DMS153 treated with DMSO at 0.1 percent for 48 hours (cell line): ENCODE data around the gene FOXO3B.
"Not testable (repeated sequence)": the region's sequence is repeated elsewhere in the genome, so short reads cannot be mapped to it uniquely, and the experiment has no call there.

Source experiments
- DNase-seq: peaks from one replicate; lab custom pipeline; 2025; ENCODE audit not compliant: unreplicated experiment; lab: John Stamatoyannopoulos, UW

The FOXO3B gene

DNA sequence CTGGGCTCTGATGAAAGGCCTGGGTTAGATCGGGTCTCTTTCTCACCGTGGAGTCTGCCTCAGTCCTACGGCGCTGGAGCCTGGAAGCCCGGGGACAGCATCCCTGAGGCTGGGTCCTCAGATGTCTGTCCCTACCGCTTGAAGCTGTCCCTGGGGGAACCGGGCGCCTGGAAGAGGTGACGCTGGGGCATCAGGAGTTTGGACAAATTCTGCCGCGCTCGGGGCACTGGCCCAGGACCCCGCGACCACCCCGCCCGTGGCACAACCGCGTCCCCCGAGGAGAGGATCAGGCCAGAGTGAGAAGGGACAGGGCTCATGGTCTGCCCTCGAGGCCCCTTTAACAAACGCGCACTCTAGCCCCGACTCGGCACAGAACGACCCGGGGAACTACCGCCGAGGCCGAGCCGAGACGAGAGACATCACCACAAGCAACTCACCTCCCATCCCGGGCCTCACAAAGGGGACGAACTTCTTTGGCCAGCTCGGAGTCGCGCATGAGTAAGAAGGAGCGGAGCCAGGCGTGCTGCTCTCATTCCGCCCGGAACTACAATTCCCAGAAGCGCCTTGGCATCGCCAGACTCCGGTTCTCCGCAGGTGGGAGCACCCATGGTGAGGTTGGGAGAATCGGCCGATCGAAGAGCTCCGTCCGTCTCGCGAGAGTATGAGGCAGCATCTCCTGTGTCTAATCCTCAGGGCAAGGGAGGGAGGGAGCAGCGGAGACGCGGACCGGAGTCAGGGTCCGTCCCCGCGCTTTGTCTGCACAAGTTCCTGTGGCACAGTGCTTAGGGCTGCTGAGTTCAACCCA lies at the start of gene FOXO3B:
TSS of gene FOXO3B (minus strand) at position 548 of the 805 bp plus-strand sequence. CDS start 663 bp downstream, outside the sequence.
- DNase-seq, result peak; percentile 24

DNA sequence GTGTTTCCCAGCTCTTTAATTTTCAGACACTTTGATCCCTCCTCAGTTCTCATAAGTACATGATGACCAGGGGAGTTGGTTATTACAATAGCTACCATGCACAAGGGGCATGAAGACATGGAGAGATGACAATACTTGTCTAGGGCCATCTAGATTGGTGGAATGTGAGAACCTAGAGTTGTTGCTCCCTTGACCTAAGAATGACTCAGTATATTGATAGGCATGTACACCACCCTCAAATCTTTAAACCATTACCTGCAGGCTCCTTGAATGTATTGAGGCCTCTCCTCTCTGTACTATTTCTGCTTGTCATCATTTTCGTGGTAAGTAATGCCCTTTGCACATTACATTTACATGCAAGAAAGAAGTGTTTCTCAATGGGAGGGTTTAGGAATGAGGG lies 41.4 kb upstream of the FOXO3B start:
- DNase-seq, result not testable (repeated sequence)

DNA sequence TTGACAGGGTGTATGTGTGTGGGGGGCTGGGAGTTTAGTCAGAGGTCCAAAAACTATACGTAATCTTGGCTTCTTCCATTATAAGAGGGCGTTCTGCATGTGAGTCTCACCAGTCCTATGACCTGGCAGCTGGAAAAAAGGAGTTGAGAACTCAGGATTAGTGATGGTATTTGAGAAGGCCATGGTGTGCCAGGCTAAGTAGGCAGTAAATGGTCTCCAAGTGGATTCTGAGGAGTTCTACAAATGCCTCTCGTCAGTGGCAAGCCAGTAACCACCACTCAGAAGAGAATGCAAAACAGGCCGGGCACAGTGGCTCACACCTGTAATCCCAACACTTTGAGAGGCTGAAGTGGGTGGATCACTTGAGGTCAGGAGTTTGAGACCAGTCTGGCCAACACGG lies 40.5 kb upstream of the FOXO3B start:
- DNase-seq, result not testable (repeated sequence)

DNA sequence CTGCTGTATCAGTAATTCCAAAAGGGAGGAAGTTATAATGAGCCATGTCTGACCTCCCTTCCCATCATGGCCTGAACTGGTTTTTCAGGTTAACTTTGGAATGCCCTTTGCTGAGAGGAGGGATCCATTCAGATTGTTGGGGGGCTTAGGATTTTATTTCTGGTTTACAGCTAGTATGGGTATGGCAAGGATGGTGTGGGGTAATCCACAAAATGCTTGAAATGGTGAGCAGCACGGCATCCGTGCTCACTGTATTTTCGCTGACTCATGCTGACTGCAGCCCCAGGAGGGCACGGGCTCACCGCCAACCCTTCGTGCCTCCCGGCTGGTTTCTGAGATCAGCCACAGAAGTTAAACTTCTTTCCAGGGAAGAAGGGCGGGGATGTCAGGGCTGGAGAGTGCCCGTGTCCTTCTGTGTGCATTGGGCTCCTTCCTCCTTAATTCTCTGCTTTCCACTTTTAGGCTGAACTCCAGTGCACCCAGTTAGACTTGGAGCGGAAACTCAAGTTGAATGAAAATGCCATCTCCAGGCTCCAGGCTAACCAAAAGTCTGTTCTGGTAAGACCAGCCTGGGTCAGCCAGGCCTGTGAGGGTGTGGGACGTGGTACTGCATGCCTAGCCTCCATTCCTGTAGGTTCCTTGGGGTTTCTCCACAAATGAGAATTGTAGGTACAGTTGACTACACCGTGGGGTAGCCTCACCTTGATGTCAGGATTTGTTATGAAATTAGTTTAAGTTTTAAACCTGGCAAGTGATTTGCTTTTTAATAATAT lies 39.8 kb upstream of the FOXO3B start:
- not testable (repeated sequence) for DNase-seq

DNA sequence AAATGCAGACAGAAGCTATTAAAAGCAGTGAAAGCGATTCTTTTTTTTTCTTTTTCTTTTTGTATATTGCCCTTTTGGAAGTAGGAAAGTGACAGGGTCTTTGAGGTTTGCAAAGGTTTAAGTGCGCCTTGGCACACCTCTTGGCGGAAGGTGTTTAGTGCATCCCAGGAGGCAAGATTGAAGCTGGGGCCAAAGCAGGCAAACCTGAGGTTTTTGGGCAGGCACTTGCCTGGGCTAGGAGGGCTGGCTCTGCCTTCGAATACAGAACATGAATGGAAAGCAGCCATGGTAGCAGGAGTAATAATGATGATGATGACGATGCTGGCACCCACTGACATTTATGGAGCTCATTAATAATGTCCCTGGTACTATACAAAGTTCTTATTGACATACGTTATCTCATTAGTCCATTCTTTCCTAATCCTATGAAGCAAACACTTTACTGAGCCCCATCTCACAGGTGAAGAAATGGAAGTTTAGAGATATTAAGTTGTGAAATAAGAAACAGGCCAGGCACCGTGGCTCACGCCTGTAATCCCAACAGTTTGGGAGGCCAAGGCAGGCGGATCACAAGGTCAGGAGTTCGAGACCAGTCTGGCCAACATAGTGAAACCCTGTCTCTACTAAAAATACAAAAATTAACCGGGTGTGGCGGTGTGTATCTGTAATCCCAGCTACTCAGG lies 37.5 kb upstream of the FOXO3B start:
- DNase-seq, result not testable (repeated sequence)

DNA sequence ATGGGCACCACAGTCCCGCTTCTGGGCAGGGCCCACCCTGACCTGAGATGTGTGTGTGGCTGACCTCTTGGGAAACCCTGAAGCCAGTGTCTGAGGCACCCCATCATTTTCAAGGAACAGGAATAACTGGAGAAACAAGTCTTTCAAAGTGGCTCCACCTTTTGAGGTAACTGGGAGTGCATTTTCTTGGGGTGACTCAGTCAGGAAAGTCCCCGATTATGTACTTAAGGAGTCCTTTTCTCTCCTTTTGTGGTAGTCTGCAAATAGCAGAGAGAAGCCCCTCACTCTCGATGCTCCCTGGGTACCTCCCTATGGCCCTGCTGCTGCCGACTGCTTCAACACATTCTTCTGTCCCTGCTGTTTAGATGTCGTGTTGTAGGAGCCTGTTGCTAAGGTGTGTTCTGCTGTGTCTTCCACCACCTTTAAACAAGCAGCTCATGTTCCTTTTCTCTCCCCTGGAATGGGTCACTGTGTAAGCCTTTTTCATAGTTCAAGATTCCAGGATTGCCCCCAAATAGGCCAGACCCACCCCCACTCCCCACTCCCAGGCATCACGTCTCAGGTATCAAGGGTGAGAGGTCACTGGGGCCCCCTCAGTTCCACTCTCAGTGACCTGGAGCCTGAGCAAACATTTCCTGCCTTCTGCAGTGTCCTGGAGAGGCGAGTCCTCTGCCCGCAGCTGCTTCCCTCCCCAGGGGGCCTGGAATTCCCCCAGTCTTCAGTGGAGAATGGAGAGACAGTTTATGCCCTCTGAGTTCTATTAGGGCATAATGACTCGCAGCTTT lies 36.7 kb upstream of the FOXO3B start:
- not testable (repeated sequence) for DNase-seq

DNA sequence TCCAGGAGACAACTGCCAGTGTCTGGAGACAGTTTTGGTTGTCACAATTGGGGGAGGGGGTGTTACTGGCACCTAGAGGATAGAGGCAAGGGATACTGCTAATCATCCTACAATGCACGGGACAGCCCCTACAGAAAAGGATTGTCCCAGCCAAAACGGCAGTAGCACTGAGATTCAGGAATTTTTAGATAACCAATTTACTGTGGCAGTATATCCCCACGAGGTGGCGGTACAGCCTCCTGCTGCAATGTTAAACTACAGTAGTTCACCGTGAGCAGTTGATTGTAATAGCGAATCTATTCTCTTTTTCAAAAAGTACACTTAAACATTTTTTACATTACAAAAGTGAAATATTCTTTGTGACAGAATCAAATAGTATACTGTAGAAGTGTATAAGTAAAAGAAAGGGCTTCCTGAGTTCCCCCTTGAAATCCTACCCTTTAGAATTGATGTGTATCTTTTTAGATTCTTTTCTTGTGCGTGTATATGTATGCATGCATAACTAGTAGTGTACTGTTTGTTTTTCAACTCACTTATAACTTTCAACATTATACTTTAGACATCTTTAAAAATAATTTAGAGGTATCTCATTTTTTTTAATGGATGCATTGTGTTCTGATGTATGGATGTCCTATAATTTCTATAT lies 30.4 kb upstream of the FOXO3B start:
- not testable (repeated sequence) for DNase-seq

DNA sequence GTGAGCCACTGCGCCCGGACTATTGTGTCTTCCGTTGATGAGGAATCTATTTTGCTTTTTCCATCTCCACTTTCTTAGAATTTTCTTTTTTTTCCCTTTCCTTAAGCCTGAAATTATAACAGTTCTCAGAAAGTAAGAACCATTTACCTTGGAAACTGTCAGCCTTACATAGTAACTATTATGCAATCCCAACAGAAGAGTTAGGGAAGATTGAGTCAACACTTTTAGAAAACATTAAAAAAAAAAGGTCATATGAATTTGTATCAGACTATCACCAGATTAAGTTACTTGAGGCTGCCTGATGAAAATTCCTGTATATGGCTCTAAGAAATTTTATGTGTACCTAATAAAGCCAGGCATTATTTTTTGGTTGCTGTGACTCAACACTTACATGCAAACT lies 26.1 kb upstream of the FOXO3B start:
- DNase-seq, result not testable (repeated sequence)

DNA sequence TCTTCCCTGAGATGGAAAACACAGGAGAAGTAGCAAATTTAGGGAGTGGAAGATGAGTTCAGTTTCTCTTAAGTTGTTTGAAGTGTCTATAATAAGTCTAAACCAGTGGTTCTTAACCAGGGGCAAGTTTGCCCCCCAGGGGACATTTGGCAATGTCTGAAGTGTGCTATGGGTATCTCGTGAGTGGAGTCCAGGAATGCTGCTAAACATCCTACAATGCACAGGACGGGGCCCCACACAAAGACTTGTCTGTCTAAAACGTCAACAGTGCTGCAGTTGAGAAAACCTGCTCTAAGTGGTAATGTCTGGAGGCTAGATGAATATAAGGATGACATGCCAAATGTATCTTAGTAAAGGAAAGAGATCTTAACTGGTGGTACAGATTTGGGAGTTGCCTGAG lies 23.8 kb upstream of the FOXO3B start:
- DNase-seq, result not testable (repeated sequence)

DNA sequence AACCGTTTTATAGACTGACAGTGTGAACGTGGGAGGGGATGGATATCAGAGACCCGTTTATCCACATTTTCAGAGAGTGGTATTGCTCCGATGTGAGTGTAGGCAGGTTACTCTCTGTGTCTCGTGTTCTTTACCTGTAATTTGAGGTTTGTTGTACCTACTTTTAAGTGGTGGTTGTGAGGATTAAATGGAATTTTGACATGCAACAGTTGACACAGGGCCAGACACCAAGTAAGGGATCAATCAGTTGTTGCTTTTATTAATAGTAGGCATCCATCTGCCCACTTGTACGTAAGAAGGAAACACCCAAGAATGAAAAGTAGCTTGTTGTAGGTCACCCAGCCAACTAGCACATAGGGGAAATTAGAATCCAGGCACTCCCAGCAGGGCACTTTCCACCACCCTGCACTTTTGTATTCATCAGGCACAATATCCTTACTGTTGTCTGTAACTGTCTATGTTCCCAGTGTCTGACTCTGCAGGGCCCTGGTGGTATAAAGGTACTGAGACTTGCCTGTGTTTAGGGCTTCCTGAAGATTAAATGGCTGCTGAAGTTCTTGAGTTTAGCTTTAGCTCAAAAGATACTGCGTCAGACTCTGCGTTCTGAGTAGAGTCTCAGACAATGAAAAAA lies 16.5 kb upstream of the FOXO3B start:
- DNase-seq, result not testable (repeated sequence)

DNA sequence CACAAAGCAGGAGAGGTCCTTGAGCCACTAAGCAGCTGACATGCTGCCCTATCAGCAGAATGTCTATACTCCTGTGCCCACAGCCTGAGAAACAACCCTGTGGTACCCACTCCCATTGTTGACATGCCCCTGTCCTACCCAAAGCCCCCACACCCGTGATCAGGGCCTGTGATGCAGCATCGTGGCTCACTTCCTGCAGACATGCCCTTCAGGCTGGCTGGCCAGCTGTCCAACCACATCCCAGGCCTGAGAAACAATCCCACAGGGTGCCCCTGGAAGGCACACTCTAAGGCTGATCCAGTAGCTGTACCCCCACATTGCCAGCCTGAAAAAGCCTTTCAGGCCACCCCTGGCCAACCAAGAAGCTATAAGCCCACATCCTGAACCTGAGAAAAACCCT lies 13.0 kb upstream of the FOXO3B start:
- not testable (repeated sequence) for DNase-seq

DNA sequence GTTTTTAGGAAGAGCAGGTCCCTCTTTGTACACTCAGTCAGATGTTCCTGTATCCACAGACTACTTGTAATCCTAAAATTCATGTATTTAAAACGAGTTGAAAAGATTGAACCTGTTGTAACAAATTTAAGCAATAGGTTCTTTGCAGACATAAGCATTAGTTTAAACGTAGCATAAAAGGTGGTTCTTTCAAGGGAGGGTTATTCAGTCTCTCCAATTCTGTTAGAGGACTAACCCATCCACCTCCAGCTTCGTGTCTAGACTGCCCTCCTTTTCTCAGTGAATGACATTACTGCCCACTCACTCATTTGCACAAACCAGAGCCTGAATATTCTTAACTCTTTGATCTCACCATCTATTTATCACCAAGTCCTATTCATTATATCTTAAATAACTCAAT lies 554 bp upstream of the FOXO3B start:
- DNase-seq, result not testable (repeated sequence)

DNA sequence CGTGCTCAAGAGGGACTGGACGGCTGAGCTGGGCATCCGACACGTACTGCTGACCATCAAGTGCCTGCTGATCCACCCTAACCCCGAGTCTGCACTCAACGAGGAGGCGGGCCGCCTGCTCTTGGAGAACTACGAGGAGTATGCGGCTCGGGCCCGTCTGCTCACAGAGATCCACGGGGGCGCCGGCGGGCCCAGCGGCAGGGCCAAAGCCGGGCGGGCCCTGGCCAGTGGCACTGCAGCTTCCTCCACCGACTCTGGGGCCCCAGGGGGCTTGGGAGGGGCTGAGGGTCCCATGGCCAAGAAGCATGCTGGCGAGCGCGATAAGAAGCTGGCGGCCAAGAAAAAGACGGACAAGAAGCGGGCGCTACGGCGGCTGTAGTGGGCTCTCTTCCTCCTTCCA lies 4.7 kb downstream of the FOXO3B start:
- not testable (repeated sequence) for DNase-seq

DNA sequence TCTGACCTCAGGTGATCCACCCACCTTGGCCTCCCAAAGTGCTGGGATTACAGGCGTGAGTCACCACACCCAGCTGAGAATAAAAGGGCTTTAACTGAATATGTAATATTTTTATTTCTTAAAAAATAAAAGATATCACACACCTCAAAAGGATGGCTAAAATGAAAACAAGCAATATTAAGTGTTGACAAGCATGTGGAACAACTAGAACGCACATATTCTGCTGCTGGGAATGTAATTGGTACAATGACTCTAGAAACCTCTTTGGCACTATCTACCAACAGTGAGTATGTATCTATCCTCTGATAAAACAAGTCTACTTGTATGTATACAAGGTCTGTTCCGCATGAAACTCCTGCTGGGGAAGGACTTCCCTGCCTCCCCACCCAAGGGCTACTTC lies 5.2 kb downstream of the FOXO3B start:
- not testable (repeated sequence) for DNase-seq

DNA sequence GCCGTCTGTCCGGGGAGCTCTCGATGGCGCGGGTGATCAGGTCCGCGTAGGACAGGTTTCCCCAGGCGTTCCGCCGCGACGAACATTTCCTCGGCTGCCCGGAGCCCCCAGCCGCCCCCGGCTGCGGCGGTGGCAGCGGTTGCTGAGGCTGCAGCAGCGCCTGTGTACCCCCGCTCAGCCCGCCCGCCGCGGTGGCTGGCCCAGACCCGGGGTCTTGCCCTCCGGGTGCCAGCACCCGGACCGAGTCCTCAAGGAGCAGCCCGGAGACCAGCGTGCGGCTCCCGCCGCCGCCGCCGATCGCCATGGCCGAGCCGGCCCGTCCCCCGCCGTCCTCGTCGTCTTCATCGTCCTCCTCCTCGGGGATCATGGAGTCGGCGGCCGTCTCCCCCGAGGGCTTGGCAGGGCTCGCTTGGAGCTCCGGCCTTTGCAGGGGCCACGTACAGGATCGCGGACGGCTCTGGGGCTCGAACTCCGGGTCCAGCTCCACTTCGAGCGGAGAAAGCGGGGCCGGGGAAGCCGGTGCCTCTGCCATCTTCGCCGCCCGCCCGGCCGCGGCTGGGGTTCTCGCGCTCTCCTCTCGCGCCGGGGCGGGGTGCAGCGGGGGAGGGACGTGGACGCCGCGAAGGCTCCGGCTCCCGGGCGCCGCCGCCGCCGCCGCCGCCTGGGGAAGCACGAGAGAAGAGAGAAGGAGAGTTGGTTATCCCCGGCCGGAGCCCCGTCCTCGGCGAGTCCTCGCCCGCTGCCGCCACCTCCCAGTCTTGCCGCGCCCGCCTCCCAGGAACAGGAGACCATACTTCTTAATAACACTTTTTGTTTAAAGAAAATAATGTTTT lies 9.5 kb downstream of the FOXO3B start:
- DNase-seq, result not testable (repeated sequence)

DNA sequence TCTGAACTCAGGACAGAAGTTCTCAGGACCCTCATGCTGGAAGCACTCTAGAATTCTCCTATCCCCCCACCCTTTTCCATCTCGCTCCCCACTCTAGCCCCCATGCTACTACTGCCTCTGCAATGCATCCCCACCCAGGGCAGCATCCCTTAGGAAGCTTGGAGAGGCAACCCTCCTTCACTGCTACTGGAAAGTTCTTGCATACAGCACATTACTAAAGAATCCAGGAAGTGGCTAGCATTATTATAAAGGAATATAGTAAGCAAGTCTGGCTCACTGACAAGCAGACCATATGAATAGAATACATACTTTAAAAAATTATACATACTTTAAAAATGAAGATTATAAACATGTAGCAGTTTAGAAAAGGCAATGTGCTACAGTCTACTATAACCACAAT lies 13.5 kb downstream of the FOXO3B start:
- DNase-seq, result not testable (repeated sequence)

DNA sequence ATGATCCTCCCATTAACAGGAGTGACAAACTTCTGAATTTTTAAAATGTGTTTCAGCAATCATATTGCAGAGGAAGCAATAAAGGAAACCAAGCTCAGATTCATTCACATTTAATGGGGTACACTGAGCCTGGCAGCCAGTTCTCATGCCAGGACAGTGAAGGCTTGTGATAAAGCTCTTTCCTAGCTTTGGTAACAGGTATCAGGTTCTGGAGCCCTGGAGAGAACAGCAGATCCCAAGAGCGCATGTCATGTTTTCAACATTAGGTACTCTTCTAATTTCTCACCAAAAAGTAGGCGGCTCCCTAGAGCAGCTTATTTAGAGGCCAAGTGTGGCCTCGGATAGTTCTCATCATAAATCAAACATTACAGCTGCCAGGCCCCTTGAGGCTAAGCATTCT lies 14.6 kb downstream of the FOXO3B start:
- DNase-seq, result not testable (repeated sequence)

DNA sequence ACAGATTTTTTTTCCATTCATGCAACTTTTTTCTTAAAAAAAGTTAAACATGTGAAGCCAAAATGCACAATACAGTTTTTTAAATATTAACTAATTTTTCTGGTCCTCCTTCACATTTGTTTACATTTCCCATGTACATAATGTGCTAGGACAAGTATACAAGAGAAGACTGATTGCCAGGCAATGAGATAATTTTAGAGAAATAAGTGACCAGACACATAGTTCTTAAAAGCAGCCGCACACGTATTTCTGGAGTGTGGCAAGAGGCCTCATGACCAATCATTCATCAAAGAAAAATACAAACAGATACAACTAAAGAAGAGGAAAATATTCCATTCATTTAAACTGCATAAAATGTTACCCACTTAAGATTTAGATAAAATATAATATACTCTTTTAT lies 15.8 kb downstream of the FOXO3B start:
- DNase-seq, result not testable (repeated sequence)
